Right lobe of liver (tissue), 4 donors: ENCODE data around the gene EPS8L1.

ENCODE experiments used
- POLR2A ChIP-seq: fragments of 450-650 bp; IDR thresholded peaks from one replicate; pipeline ENCODE4 v1.6.1; 2017; ENCODE audit warnings: antibody characterized with exemption, mild to moderate bottlenecking
- TF ChIP-seq, protein P1 (sequence below), 4 donors: fragments of 200-600 bp in 3 of 4; fragments of 450-650 bp in 1 of 4; IDR thresholded peaks; one replicate each; pipeline versions ENCODE4 v1.5.1 to v1.8.0; 2016 to 2022; ENCODE audit warnings: antibody characterized with exemption in 4 of 4, mild to moderate bottlenecking in 2 of 4
- donor health status: DM: no; HTN: no; CAD: no.
- donor health status: DM: no; HTN: no; CAD: no.
- donor health status: DM: no; HTN: yes; CAD: no.

- TF ChIP-seq, protein P1, sequence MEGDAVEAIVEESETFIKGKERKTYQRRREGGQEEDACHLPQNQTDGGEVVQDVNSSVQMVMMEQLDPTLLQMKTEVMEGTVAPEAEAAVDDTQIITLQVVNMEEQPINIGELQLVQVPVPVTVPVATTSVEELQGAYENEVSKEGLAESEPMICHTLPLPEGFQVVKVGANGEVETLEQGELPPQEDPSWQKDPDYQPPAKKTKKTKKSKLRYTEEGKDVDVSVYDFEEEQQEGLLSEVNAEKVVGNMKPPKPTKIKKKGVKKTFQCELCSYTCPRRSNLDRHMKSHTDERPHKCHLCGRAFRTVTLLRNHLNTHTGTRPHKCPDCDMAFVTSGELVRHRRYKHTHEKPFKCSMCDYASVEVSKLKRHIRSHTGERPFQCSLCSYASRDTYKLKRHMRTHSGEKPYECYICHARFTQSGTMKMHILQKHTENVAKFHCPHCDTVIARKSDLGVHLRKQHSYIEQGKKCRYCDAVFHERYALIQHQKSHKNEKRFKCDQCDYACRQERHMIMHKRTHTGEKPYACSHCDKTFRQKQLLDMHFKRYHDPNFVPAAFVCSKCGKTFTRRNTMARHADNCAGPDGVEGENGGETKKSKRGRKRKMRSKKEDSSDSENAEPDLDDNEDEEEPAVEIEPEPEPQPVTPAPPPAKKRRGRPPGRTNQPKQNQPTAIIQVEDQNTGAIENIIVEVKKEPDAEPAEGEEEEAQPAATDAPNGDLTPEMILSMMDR (IDR thresholded peaks at IDR 0.05) = no peak
- no peak for TF ChIP-seq POLR2A
These were observed 60.9 kb downstream of the EPS8L1 start for GRCh38 chr19:55136399-55137102.
